Omental fat pad (tissue), 4 donors: Measurements from ENCODE around the gene APOA1. TPM values are rescaled to one million over a fixed set of nuclear protein-coding genes. Genes with fewer than 3 reads are reported as not detected.

Source experiments
- ATAC-seq: fragments of 150-250 bp; one replicate; pipeline ENCODE4 v1.9.1; 2016; ENCODE audit warnings: mild to moderate bottlenecking, moderate library complexity; ENCODE audit not compliant: low FRiP score
- DNase-seq: peaks from one replicate; pipeline ENCODE4 v3.0.0-alpha.2; 2019; ENCODE audit warnings: low spot score
- total RNA-seq, 4 donors: library from RNA; depleted of rRNA; stranded (reverse); fragments of >200 nt; gene quantifications; one replicate each; pipeline ENCODE4 v1.1.0, GENCODE V29; 2016
- TF ChIP-seq, protein P1 (sequence below), 3 donors: fragments of 450-650 bp; IDR thresholded peaks; one replicate each; pipeline ENCODE4 v1.5.1; 2016 to 2017; ENCODE audit warnings: antibody characterized with exemption in 3 of 3, mild to moderate bottlenecking in 3 of 3, moderate library complexity in 2 of 3

APOA1 gene
- total RNA-seq, 4 donors from 2014 or later: 1.0 to 1.1 TPM; not detected in 2

- DNase-seq: no peak
These were observed 30.2 kb upstream of the APOA1 start for GRCh38 chr11:116867619-116868018.

DNA sequence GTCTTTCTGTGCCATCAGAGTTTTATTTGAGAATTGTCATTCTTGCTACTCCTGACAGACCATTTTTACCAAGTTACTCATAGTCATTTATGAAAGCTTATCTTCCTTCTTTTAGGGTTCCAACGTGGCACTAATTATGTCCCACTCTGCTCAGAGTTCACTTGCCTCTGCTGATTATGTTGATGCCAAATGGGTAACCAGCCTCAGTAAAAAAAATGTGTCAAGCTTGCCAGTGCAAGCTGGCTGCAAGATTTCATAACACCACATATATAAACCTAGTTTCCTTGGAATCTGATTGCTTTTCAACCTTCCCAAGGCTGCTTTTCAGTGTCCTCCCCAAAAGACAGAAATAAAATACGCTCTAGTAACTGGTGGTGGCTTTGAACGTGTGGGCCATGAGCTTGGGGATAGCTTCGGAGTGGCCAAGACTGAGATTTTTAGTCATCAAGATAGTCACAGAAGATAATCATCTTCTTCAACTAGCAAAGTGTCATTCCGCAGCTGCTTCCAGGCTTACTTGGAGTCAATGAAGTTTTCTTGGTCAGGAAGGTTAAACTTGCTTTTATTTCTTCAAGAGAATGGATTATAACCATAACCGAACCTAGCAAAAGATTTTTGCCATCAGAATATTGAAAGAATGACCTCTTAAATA, 29.5 kb upstream of the APOA1 start:
- ATAC-seq: no peak
- TF ChIP-seq, protein P1, sequence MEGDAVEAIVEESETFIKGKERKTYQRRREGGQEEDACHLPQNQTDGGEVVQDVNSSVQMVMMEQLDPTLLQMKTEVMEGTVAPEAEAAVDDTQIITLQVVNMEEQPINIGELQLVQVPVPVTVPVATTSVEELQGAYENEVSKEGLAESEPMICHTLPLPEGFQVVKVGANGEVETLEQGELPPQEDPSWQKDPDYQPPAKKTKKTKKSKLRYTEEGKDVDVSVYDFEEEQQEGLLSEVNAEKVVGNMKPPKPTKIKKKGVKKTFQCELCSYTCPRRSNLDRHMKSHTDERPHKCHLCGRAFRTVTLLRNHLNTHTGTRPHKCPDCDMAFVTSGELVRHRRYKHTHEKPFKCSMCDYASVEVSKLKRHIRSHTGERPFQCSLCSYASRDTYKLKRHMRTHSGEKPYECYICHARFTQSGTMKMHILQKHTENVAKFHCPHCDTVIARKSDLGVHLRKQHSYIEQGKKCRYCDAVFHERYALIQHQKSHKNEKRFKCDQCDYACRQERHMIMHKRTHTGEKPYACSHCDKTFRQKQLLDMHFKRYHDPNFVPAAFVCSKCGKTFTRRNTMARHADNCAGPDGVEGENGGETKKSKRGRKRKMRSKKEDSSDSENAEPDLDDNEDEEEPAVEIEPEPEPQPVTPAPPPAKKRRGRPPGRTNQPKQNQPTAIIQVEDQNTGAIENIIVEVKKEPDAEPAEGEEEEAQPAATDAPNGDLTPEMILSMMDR (IDR thresholded peaks at IDR 0.05): no peak
- no peak for DNase-seq

More at GRCh38 chr11:116867619-116868018, 30.2 kb upstream of the APOA1 start:
- no peak for ATAC-seq
- TF ChIP-seq, protein P1 (IDR thresholded peaks at IDR 0.05): no peak

GRCh38 chr11:116865696-116866095, 28.3 kb upstream of the APOA1 start:
- ATAC-seq (no peak), DNase-seq (no peak)

GRCh38 chr11:116864531-116864930, 27.1 kb upstream of the APOA1 start:
- ATAC-seq (no peak), DNase-seq (no peak)

More at GRCh38 chr11:116865696-116866095, 28.3 kb upstream of the APOA1 start:
- TF ChIP-seq, protein P1 (IDR thresholded peaks at IDR 0.05): no peak

GRCh38 chr11:116862951-116863350, 25.5 kb upstream of the APOA1 start:
- ATAC-seq (no peak), DNase-seq (no peak)
- TF ChIP-seq, protein P1 (IDR thresholded peaks at IDR 0.05): no peak

More at GRCh38 chr11:116864531-116864930, 27.1 kb upstream of the APOA1 start:
- TF ChIP-seq, protein P1 (IDR thresholded peaks at IDR 0.05): no peak

DNA sequence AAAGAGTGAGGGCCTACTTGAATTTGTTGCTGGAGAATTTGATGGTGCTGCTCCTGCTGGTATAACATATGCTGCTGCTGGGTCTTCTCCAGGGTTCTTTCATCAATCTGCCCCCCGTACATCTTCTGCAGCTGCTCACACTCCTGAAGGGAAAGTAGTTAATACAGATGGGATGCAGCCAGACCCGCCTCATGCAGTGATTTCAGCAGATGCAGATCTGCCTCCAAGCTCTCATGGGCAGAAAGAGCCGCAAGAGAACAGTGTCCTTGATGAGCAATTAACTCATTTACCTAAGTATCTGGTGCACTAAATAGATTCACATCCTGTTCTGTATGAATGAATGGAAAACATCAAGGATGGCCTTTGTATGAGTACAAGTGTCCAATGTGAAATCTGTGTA, 24.8 kb upstream of the APOA1 start:
- DNase-seq (no peak), ATAC-seq (no peak)
- TF ChIP-seq, protein P1 (IDR thresholded peaks at IDR 0.05): no peak

DNA sequence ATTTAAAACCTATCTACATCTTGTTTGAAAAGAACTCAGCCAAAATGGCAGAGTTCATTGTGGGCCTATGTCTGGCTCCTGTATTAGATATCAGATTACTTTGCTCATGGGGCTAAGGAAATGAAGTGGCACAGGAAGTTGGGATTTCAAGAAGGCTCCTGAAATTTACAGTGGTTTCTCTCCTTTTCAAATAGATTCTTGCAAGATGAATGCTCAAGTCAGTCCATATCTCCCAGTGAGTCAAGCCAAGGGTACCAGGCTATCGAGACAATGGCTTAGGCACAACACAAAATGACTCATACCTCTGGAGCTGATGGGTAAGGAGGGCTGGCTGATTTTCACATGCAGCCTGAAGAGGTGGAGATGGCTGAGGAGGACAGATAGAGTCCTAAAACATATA, 24.1 kb upstream of the APOA1 start:
- TF ChIP-seq, protein P1 (IDR thresholded peaks at IDR 0.05): no peak
- DNase-seq (no peak), ATAC-seq (no peak)
